GM12878 (cell line): Measurements from ENCODE around the gene DNAJA2.

Source experiments
- CBX5 ChIP-seq: sonication (generic); IDR thresholded peaks from 2 replicates; pipeline ENCODE4 v1.6.1; 2016; ENCODE audit warnings: low read depth, moderate library complexity, mild to moderate bottlenecking, inconsistent platforms
- CEBPZ ChIP-seq: fragments of 150-350 bp; IDR thresholded peaks from 2 replicates; pipeline ENCODE4 v1.6.1; 2016; ENCODE audit warnings: low read depth, low read length
- CTCF ChIP-seq, 3 experiments: IDR thresholded peaks in 2 of 3; conservative IDR thresholded peaks in 1 of 3; 2 replicates each; pipeline ENCODE4 v1.5.1; 2011; ENCODE audit warnings: low read depth in 3 of 3, low read length in 3 of 3, mild to moderate bottlenecking in 3 of 3, control low read depth in 2 of 3, moderate library complexity in 2 of 3, inconsistent platforms in 1 of 3, mixed read lengths in 1 of 3; ENCODE audit not compliant: control insufficient read depth in 2 of 3, insufficient read depth in 1 of 3; ENCODE audit errors: extremely low read depth in 1 of 3
- ELK1 ChIP-seq: IDR thresholded peaks from 2 replicates; pipeline ENCODE4 v1.6.1; 2012; ENCODE audit warnings: low read depth, low read length, improper control_type of control experiment
- ESRRA ChIP-seq: IDR thresholded peaks from 2 replicates; pipeline ENCODE4 v1.6.1; 2012; ENCODE audit warnings: mild to moderate bottlenecking, low read length, improper control_type of control experiment
- LARP7 ChIP-seq: fragments of 450-650 bp; IDR thresholded peaks from 2 replicates; pipeline ENCODE4 v1.6.1; 2017; ENCODE audit warnings: mild to moderate bottlenecking
- PML ChIP-seq: IDR thresholded peaks from 2 replicates; pipeline ENCODE4 v1.6.1; 2012; ENCODE audit warnings: low read length, inconsistent platforms
- SP1 ChIP-seq: IDR thresholded peaks from one replicate; pipeline ENCODE4 v1.6.1; 2011; ENCODE audit warnings: low read depth, low read length
- TCF12 ChIP-seq: IDR thresholded peaks from 2 replicates; pipeline ENCODE4 v1.6.1; 2011; ENCODE audit warnings: low read depth, mild to moderate bottlenecking, low read length
- ZNF274 ChIP-seq: IDR thresholded peaks from one replicate; pipeline ENCODE4 v1.8.0; 2011; ENCODE audit not compliant: insufficient read length, insufficient read depth

GRCh38 chr16:46911038-46911437, 62.4 kb downstream of the DNAJA2 start:
- TF ChIP-seq ESRRA = no peak
- TF ChIP-seq LARP7 = no peak
- TF ChIP-seq CEBPZ = no peak
- TF ChIP-seq PML = no peak
- TF ChIP-seq ZNF274 = no peak
- TF ChIP-seq CTCF (IDR thresholded peaks at IDR 0.05 in 2 of 3, conservative IDR thresholded peaks at IDR 0.05 in 1 of 3; ENCODE audit: control insufficient read depth in 2 of 3, extremely low read depth in 1 of 3, insufficient read depth in 1 of 3, low read depth in 3 of 3, low read length in 3 of 3) = no peak
- no peak for TF ChIP-seq SP1
- TF ChIP-seq ELK1 = no peak
- no peak for TF ChIP-seq CBX5
- TF ChIP-seq TCF12 = no peak
